HCT116 (cell line): ENCODE data around the gene FNDC11. TPM values are rescaled to one million over a fixed set of nuclear protein-coding genes. Genes with fewer than 3 reads are reported as not detected.
A peak's percentile ranks its signal among the peaks of the same experiment; 100 is the strongest.

Experiments
- ATAC-seq: fragments of 200-7000 bp; cut with Tn5 transposase; 2 replicates; pipeline ENCODE4 v1.9.1; 2020; ENCODE audit warnings: mild to moderate bottlenecking, moderate library complexity
- BruUV-seq: library from RNA; stranded (reverse); fragments of 400-500 nt; replicated peaks from 2 replicates; lab custom pipeline; 2021; lab: Mats Ljungman, UMichigan
- CTCF ChIA-PET: fragments of 300-600 bp; sonication (Branson Sonifier 250); formaldehyde crosslinking; loops from one replicate; lab custom pipeline; 2021; ENCODE audit warnings: antibody characterized with exemption; lab: Charles Lee
- POLR2A ChIA-PET: fragments of 300-600, 350-600 bp; sonication (Branson Sonifier 250); formaldehyde crosslinking; loops from one replicate; lab custom pipeline; 2021; ENCODE audit warnings: antibody characterized with exemption; lab: Charles Lee
- RAD21 ChIA-PET, 2 experiments: fragments of 300-600 bp; sonication (Branson Sonifier 250); formaldehyde crosslinking; loops; one replicate each; lab custom pipeline; 2023; ENCODE audit warnings: low total read pairs in 2 of 2; ENCODE audit not compliant: uncharacterized antibody in 2 of 2, unreplicated experiment in 2 of 2, low non-redundant PET in 1 of 2; lab: Charles Lee
- DNase-seq: peaks from one replicate; pipeline ENCODE4 v3.0.0-alpha.2; 2010; ENCODE audit warnings: low read depth, low spot score
- H2AFZ ChIP-seq: fragments of 200-600 bp; shearing (Covaris generic), sonication (generic); 2 replicates; pipeline ENCODE4 v1.6.1; 2017; ENCODE audit warnings: low read depth, mixed run types, mixed read lengths, antibody characterized with exemption, low read length; ENCODE audit not compliant: poor library complexity, severe bottlenecking
- H3K27ac ChIP-seq: 2 replicates; pipeline ENCODE4 v1.5.1; 2012; ENCODE audit warnings: low read depth, low read length
- H3K27me3 ChIP-seq: fragments of 200-600 bp; sonication (generic); 2 replicates; pipeline ENCODE4 v1.6.1; 2016; ENCODE audit warnings: mixed run types, low read length, mixed read lengths; ENCODE audit not compliant: insufficient read depth
- H3K36me3 ChIP-seq, 2 experiments: fragments of 200-500 bp in 1 of 2; fragments of 200-600 bp in 1 of 2; sonication (Bioruptor generic) in 1 of 2; sonication (generic) in 1 of 2; 2 replicates each; pipeline versions ENCODE4 v1.5.1 to v1.6.1; 2014 to 2016; ENCODE audit warnings: low read length in 2 of 2, inconsistent platforms in 1 of 2, mixed read lengths in 1 of 2, mixed run types in 1 of 2; ENCODE audit not compliant: insufficient read depth in 2 of 2, control insufficient read depth in 1 of 2
- H3K4me1 ChIP-seq, 2 experiments: fragments of 200-600 bp in 1 of 2; sonication (generic) in 1 of 2; 2 replicates each; pipeline versions ENCODE4 v1.5.1 to v1.6.1; 2012 to 2017; ENCODE audit warnings: low read length in 2 of 2, inconsistent platforms in 1 of 2, mild to moderate bottlenecking in 1 of 2, mixed read lengths in 1 of 2, mixed run types in 1 of 2, moderate library complexity in 1 of 2; ENCODE audit not compliant: insufficient read depth in 2 of 2, control insufficient read depth in 1 of 2
- H3K4me2 ChIP-seq: fragments of 200-600 bp; sonication (generic); 2 replicates; pipeline ENCODE4 v1.6.1; 2017; ENCODE audit warnings: mixed run types, low read length, mixed read lengths
- H3K4me3 ChIP-seq, 2 experiments: fragments of 200-600 bp in 1 of 2; sonication (generic) in 1 of 2; replicated peaks in 1 of 2; 2 replicates each; pipeline ENCODE4 v1.5.1; 2011 to 2016; ENCODE audit warnings: low read length in 2 of 2, control low read depth in 1 of 2, low read depth in 1 of 2, mild to moderate bottlenecking in 1 of 2, mixed read lengths in 1 of 2, mixed run types in 1 of 2
- H3K79me2 ChIP-seq: fragments of 200-600 bp; sonication (generic); 2 replicates; pipeline ENCODE4 v1.6.1; 2017; ENCODE audit warnings: mild to moderate bottlenecking, mixed run types, low read length, moderate library complexity, mixed read lengths; ENCODE audit not compliant: insufficient read depth
- H3K9ac ChIP-seq: fragments of 200-600 bp; sonication (generic); 2 replicates; pipeline ENCODE4 v1.6.1; 2016; ENCODE audit warnings: low read length, mixed read lengths
- H3K9me2 ChIP-seq: fragments of 200-600 bp; sonication (generic), shearing (Covaris generic); 2 replicates; pipeline ENCODE4 v1.6.1; 2017; ENCODE audit warnings: mixed run types, mild to moderate bottlenecking, moderate library complexity; ENCODE audit not compliant: insufficient read depth
- H3K9me3 ChIP-seq, 2 experiments: fragments of 200-500 bp in 1 of 2; fragments of 200-600 bp in 1 of 2; sonication (Bioruptor generic) in 1 of 2; sonication (generic) in 1 of 2; 2 replicates each; pipeline ENCODE4 v1.6.1; 2014 to 2017; ENCODE audit warnings: low read length in 2 of 2, mixed read lengths in 2 of 2, inconsistent platforms in 1 of 2, low read depth in 1 of 2, mild to moderate bottlenecking in 1 of 2, mixed run types in 1 of 2, moderate library complexity in 1 of 2; ENCODE audit not compliant: control insufficient read depth in 1 of 2, insufficient read depth in 1 of 2
- H4K20me1 ChIP-seq: fragments of 200-600 bp; sonication (generic), shearing (Covaris generic); 2 replicates; pipeline ENCODE4 v1.6.1; 2017; ENCODE audit warnings: mixed run types, mild to moderate bottlenecking, moderate library complexity; ENCODE audit not compliant: insufficient read depth
- CEBPB ChIP-seq: IDR thresholded peaks from 2 replicates; pipeline ENCODE4 v1.6.1; 2012; ENCODE audit warnings: low read depth
- CTCF ChIP-seq, 3 experiments: fragments of 200-600 bp in 1 of 3; sonication (generic) in 1 of 3; IDR thresholded peaks in 2 of 3; conservative IDR thresholded peaks in 1 of 3; 2 replicates each; pipeline ENCODE4 v1.5.1; 2012 to 2017; ENCODE audit warnings: low read depth in 2 of 3, low read length in 2 of 3, antibody characterized with exemption in 1 of 3, borderline replicate concordance in 1 of 3, control low read depth in 1 of 3, mild to moderate bottlenecking in 1 of 3, mixed read lengths in 1 of 3, mixed run types in 1 of 3, moderate library complexity in 1 of 3; ENCODE audit not compliant: insufficient read depth in 1 of 3
- EGR1 ChIP-seq: IDR thresholded peaks from 2 replicates; pipeline ENCODE4 v1.6.1; 2012; ENCODE audit warnings: low read depth
- ELF1 ChIP-seq: IDR thresholded peaks from 2 replicates; pipeline ENCODE4 v1.6.1; 2012; ENCODE audit warnings: low read depth, borderline replicate concordance
- EZH2 ChIP-seq: fragments of 200-600 bp; sonication (generic); IDR thresholded peaks from 2 replicates; pipeline ENCODE4 v1.6.1; 2017; ENCODE audit warnings: antibody characterized with exemption, mixed run types
- EZH2phosphoT487 ChIP-seq: fragments of 200-600 bp; IDR thresholded peaks from 2 replicates; pipeline ENCODE4 v1.6.1; 2018; ENCODE audit warnings: antibody characterized with exemption, borderline replicate concordance
- FOSL1 ChIP-seq: IDR thresholded peaks from 2 replicates; pipeline ENCODE4 v1.6.1; 2012; ENCODE audit warnings: low read depth
- JUND ChIP-seq: IDR thresholded peaks from 2 replicates; pipeline ENCODE4 v1.6.1; 2012
- MAX ChIP-seq: IDR thresholded peaks from 2 replicates; pipeline ENCODE4 v1.6.1; 2012
- POLR2A ChIP-seq: IDR thresholded peaks from 2 replicates; pipeline ENCODE4 v1.7.0; 2011; ENCODE audit warnings: borderline replicate concordance; ENCODE audit not compliant: insufficient read depth, insufficient read length; ENCODE audit errors: extremely low read depth
- POLR2AphosphoS5 ChIP-seq: IDR thresholded peaks from 2 replicates; pipeline ENCODE4 v1.6.1; 2011; ENCODE audit warnings: mild to moderate bottlenecking, low read depth, low read length, moderate library complexity
- RAD21 ChIP-seq: IDR thresholded peaks from 2 replicates; pipeline ENCODE4 v1.6.1; 2012; ENCODE audit warnings: low read depth, mild to moderate bottlenecking
- SIN3A ChIP-seq: IDR thresholded peaks from 2 replicates; pipeline ENCODE4 v1.6.1; 2012; ENCODE audit warnings: low read depth
- SP1 ChIP-seq: IDR thresholded peaks from 2 replicates; pipeline ENCODE4 v1.6.1; 2012; ENCODE audit warnings: low read depth
- SRF ChIP-seq: IDR thresholded peaks from 2 replicates; pipeline ENCODE4 v1.6.1; 2012; ENCODE audit warnings: low read depth
- TCF7L2 ChIP-seq: IDR thresholded peaks from 2 replicates; pipeline ENCODE4 v1.7.0; 2011; ENCODE audit warnings: borderline replicate concordance, inconsistent platforms; ENCODE audit not compliant: insufficient read depth, insufficient read length; ENCODE audit errors: extremely low read depth
- YY1 ChIP-seq: IDR thresholded peaks from 2 replicates; pipeline ENCODE4 v1.6.1; 2011; ENCODE audit warnings: low read length, low read depth, moderate library complexity, mild to moderate bottlenecking; ENCODE audit not compliant: insufficient replicate concordance; ENCODE audit errors: extremely low read depth
- ZFX ChIP-seq: fragments of 450-650 bp; IDR thresholded peaks from 2 replicates; pipeline ENCODE4 v1.6.1; 2017
- ZNF274 ChIP-seq: fragments of 200-500 bp; sonication (Bioruptor generic); IDR thresholded peaks from 2 replicates; pipeline ENCODE4 v1.6.1; 2014; ENCODE audit warnings: mild to moderate bottlenecking, low read depth, low read length, inconsistent platforms
- intact Hi-C: fragments of 100-400 bp; cut with micrococcal nuclease; formaldehyde crosslinking; loops from 2 replicates; pipeline ENCODE4 v1.10.0; 2022
- total RNA-seq: library from RNA; stranded (reverse); gene quantifications from one replicate; pipeline ENCODE4 v1.2.1, GENCODE V29; 2021; ENCODE audit not compliant: unreplicated experiment
- TF ChIP-seq, protein P1 (sequence below): IDR thresholded peaks from 2 replicates; pipeline ENCODE4 v1.6.1; 2012
- TF ChIP-seq, protein P2 (sequence below): IDR thresholded peaks from 2 replicates; pipeline ENCODE4 v1.6.1; 2011; ENCODE audit warnings: mild to moderate bottlenecking, low read length, moderate library complexity; ENCODE audit not compliant: insufficient replicate concordance; ENCODE audit errors: extremely low read depth

Gene FNDC11
- total RNA-seq, 1 experiment from 2014 or later = 5.5 TPM

- H3K9me3 ChIP-seq = peaks cover 5 to 7% of the 10 kb centered on the region in 2 experiments; a peak in 2 of 4 replicates
- peaks cover 21% of the 10 kb centered on the region for H3K79me2 ChIP-seq
- peak within 1 kb of the TSS; percentile 94 for H3K9ac ChIP-seq
- DNase-seq = no peak
- peak; percentile 77 for ATAC-seq
- intact Hi-C loops = no loop called here
- peak within 1 kb of the TSS; percentile 26 for H2AFZ ChIP-seq
- ChIA-PET POLR2A (interaction anchor here (0.6 to 2.1 kb wide), 5 partner anchors 11 to 25 kb away, joined by 3 to 10 read pairs (median 7); partner anchors contain the start of gene PTK6), CTCF (interaction anchor here (0.8 to 1.9 kb wide), 4 partner anchors 17 to 453 kb away, joined by 4 to 9 read pairs (median 5); partner anchors contain the start of gene PTK6), RAD21 (interaction anchor here (0.6 to 1.1 kb wide), 4 partner anchors 10 to 37 kb away, joined by 3 read pairs; no protein-coding TSS in a partner anchor)
- H4K20me1 ChIP-seq = no peaks in the 10 kb centered on the region
- H3K4me1 ChIP-seq = peaks cover 5 to 40% of the 10 kb centered on the region in 2 experiments; a peak in 3 of 4 replicates
- H3K4me3 ChIP-seq = peak within 1 kb of the TSS; percentile 89 to 97
- H3K27me3 ChIP-seq = no peaks in the 10 kb centered on the region
- H3K27ac ChIP-seq = peak within 1 kb of the TSS; percentile 98
- no TSS peak for BruUV-seq
- H3K4me2 ChIP-seq = peak within 1 kb of the TSS; percentile 93
- H3K36me3 ChIP-seq = peaks cover 6 to 24% of the 10 kb centered on the region in 2 experiments
- H3K9me2 ChIP-seq = no peaks in the 10 kb centered on the region
- TF ChIP-seq, protein P1, sequence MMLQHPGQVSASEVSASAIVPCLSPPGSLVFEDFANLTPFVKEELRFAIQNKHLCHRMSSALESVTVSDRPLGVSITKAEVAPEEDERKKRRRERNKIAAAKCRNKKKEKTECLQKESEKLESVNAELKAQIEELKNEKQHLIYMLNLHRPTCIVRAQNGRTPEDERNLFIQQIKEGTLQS = no peak
- 0 out of 2 replicates have a peak, but pooled peaks have one; percentile 19 for TF ChIP-seq SP1
- peak; percentile 15; the same call in 1 of the 2 replicates for TF ChIP-seq MAX
- no peak for TF ChIP-seq CTCF (IDR thresholded peaks at IDR 0.05 in 2 of 3, conservative IDR thresholded peaks at IDR 0.05 in 1 of 3; ENCODE audit: borderline replicate concordance in 1 of 3, insufficient read depth in 1 of 3, low read depth in 2 of 3, low read length in 2 of 3)
- TF ChIP-seq SRF = no peak
- no peak for TF ChIP-seq EGR1
- no peak for TF ChIP-seq CEBPB
- no peak for TF ChIP-seq FOSL1
- TF ChIP-seq JUND = no peak
- peak; percentile 66; the same call in 1 of the 2 replicates for TF ChIP-seq ZFX
- TF ChIP-seq TCF7L2 = no peak
- no peak for TF ChIP-seq YY1
- no peak for TF ChIP-seq EZH2phosphoT487
- TF ChIP-seq, protein P2, sequence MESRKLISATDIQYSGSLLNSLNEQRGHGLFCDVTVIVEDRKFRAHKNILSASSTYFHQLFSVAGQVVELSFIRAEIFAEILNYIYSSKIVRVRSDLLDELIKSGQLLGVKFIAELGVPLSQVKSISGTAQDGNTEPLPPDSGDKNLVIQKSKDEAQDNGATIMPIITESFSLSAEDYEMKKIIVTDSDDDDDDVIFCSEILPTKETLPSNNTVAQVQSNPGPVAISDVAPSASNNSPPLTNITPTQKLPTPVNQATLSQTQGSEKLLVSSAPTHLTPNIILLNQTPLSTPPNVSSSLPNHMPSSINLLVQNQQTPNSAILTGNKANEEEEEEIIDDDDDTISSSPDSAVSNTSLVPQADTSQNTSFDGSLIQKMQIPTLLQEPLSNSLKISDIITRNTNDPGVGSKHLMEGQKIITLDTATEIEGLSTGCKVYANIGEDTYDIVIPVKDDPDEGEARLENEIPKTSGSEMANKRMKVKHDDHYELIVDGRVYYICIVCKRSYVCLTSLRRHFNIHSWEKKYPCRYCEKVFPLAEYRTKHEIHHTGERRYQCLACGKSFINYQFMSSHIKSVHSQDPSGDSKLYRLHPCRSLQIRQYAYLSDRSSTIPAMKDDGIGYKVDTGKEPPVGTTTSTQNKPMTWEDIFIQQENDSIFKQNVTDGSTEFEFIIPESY = no peak
- no peak for TF ChIP-seq EZH2
- no peak for TF ChIP-seq ELF1
- TF ChIP-seq POLR2AphosphoS5 = peak; percentile 95
- peak; percentile 81 for TF ChIP-seq POLR2A
- no peak for TF ChIP-seq RAD21
- 0 out of 2 replicates have a peak, but pooled peaks have one; percentile 57 for TF ChIP-seq SIN3A
- TF ChIP-seq ZNF274 = no peak
Observed at GRCh38 chr20:63520504-63520933, 33.4 kb upstream of the FNDC11 start, which contains the start of gene PPDPF. Gene PPDPF, plus strand, starts transcription at chr20:63520765. Its CDS starts 544 bp downstream, at chr20:63521309.
